ENCODE measurements around the gene TSGA10IP.

Gene TSGA10IP

GRCh38 chr11:65917434-65918210, 27.7 kb upstream of the TSGA10IP start:
- no peak for DNase-seq
- Histone ChIP-seq H3K4me3 (ENCODE audit: low read depth in 1 of 2, low read length in 2 of 2) (peak overlapping the region; percentile 99), H3K4me1 (ENCODE audit: insufficient read depth, low read length) (peaks cover 33% of the 10 kb centered on the region), H3K36me3 (ENCODE audit: insufficient read depth, low read length) (peaks cover 41% of the 10 kb centered on the region), H2AFZ (ENCODE audit: low read depth, low read length) (no peak overlapping the region), H3K27me3 (ENCODE audit: insufficient read depth, low read length, poor library complexity) (no peaks in the 10 kb centered on the region), H4K20me1 (ENCODE audit: insufficient read depth, low read length) (peaks cover 15% of the 10 kb centered on the region), H3K4me2 (ENCODE audit: insufficient read depth, low read length) (peak overlapping the region; percentile 98), H3K9me3 (ENCODE audit: insufficient read depth, low read length, severe bottlenecking) (no peaks in the 10 kb centered on the region), H3K27ac (ENCODE audit: low read length) (peak overlapping the region; percentile 94), H3K79me2 (ENCODE audit: insufficient read depth, low read length) (peaks cover 36% of the 10 kb centered on the region), H3K9ac (ENCODE audit: low read depth, low read length) (peak overlapping the region; percentile 99)
- TF ChIP-seq CTCF (IDR thresholded peaks at IDR 0.05; ENCODE audit: borderline replicate concordance, extremely low read depth, low read length, poor library complexity, severe bottlenecking), result no peak
- TF ChIP-seq EZH2 (IDR thresholded peaks at IDR 0.05; ENCODE audit: borderline replicate concordance, low read depth, low read length, severe bottlenecking), result no peak
- ATAC-seq (ENCODE audit: insufficient read depth, low read depth), result no peak

- Histone ChIP-seq H3K36me3 (ENCODE audit: insufficient read depth, low read length) (peaks cover 48% of the 10 kb centered on the region), H3K79me2 (ENCODE audit: insufficient read depth, low read length) (peaks cover 36% of the 10 kb centered on the region), H3K27ac (ENCODE audit: low read length) (peak within 1 kb of the TSS; percentile 94), H3K9me3 (ENCODE audit: insufficient read depth, low read length, severe bottlenecking) (no peaks in the 10 kb centered on the region), H3K27me3 (ENCODE audit: insufficient read depth, low read length, poor library complexity) (no peaks in the 10 kb centered on the region), H3K4me3 (ENCODE audit: low read depth in 1 of 2, low read length in 2 of 2) (peak within 1 kb of the TSS; percentile 99), H4K20me1 (ENCODE audit: insufficient read depth, low read length) (peaks cover 15% of the 10 kb centered on the region), H2AFZ (ENCODE audit: low read depth, low read length) (peak within 1 kb of the TSS; percentile 94), H3K9ac (ENCODE audit: low read depth, low read length) (peak within 1 kb of the TSS; percentile 99), H3K4me1 (ENCODE audit: insufficient read depth, low read length) (peaks cover 33% of the 10 kb centered on the region), H3K4me2 (ENCODE audit: insufficient read depth, low read length) (peak within 1 kb of the TSS; percentile 98)
- ATAC-seq (ENCODE audit: insufficient read depth, low read depth) (peak; percentile 50), DNase-seq (no peak)
- no peak for TF ChIP-seq CTCF (IDR thresholded peaks at IDR 0.05; ENCODE audit: borderline replicate concordance, extremely low read depth, low read length, poor library complexity, severe bottlenecking)
- TF ChIP-seq EZH2 (IDR thresholded peaks at IDR 0.05; ENCODE audit: borderline replicate concordance, low read depth, low read length, severe bottlenecking), result no peak
Measured at GRCh38 chr11:65918211-65919140, 26.8 kb upstream of the TSGA10IP start, which contains the start of gene C11orf68. C11orf68 (minus strand) TSS chr11:65919062; CDS start chr11:65919031, 31 bp downstream.

- Histone ChIP-seq H3K4me3 (ENCODE audit: low read depth in 1 of 2, low read length in 2 of 2) (peak within 1 kb of the TSS; percentile 99), H3K27me3 (ENCODE audit: insufficient read depth, low read length, poor library complexity) (no peaks in the 10 kb centered on the region), H3K4me1 (ENCODE audit: insufficient read depth, low read length) (peaks cover 33% of the 10 kb centered on the region), H4K20me1 (ENCODE audit: insufficient read depth, low read length) (peaks cover 15% of the 10 kb centered on the region), H3K9me3 (ENCODE audit: insufficient read depth, low read length, severe bottlenecking) (no peaks in the 10 kb centered on the region), H2AFZ (ENCODE audit: low read depth, low read length) (peak within 1 kb of the TSS; percentile 94), H3K4me2 (ENCODE audit: insufficient read depth, low read length) (peak within 1 kb of the TSS; percentile 98), H3K36me3 (ENCODE audit: insufficient read depth, low read length) (peaks cover 48% of the 10 kb centered on the region), H3K27ac (ENCODE audit: low read length) (peak within 1 kb of the TSS; percentile 94), H3K79me2 (ENCODE audit: insufficient read depth, low read length) (peaks cover 36% of the 10 kb centered on the region), H3K9ac (ENCODE audit: low read depth, low read length) (peak within 1 kb of the TSS; percentile 99)
- peak; percentile 91 for ATAC-seq (ENCODE audit: insufficient read depth, low read depth)
- TF ChIP-seq EZH2 (IDR thresholded peaks at IDR 0.05; ENCODE audit: borderline replicate concordance, low read depth, low read length, severe bottlenecking), result no peak
- no peak for TF ChIP-seq CTCF (IDR thresholded peaks at IDR 0.05; ENCODE audit: borderline replicate concordance, extremely low read depth, low read length, poor library complexity, severe bottlenecking)
- DNase-seq, result peak; percentile 98
Measured at GRCh38 chr11:65919141-65919572, 26.1 kb upstream of the TSGA10IP start, which contains the start of gene DRAP1. DRAP1 (plus strand) TSS chr11:65919426; CDS start chr11:65919502, 76 bp downstream.

All from DND-41 (cell line).